ENCODE results near the gene MRPS18A.

MRPS18A gene

DNA sequence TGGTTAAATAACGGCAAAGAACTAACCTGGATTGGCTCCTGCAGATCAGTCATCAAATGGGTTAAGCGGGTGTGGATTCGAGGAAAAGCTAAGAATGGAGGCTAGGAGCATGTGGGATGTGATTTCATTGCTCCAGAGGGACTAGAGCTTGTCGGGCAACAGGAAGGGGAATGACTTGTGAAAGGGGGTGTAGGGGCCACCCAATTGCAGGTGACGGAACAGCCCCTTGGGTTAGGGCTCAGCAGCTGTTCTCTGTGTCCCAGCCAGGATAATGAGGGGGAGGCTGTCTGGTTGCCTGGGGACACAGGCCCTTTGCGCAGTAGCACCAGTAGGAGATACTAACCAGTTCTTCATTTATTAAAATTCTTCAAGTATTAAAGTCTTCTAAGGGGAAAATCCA lies 25.0 kb upstream of the MRPS18A start:
- H3K4me3 ChIP-seq (ENCODE audit: low read depth, low read length), result no peak overlapping the region
- DNase-seq (ENCODE audit: low read depth), result no peak
- TF ChIP-seq, protein P1, sequence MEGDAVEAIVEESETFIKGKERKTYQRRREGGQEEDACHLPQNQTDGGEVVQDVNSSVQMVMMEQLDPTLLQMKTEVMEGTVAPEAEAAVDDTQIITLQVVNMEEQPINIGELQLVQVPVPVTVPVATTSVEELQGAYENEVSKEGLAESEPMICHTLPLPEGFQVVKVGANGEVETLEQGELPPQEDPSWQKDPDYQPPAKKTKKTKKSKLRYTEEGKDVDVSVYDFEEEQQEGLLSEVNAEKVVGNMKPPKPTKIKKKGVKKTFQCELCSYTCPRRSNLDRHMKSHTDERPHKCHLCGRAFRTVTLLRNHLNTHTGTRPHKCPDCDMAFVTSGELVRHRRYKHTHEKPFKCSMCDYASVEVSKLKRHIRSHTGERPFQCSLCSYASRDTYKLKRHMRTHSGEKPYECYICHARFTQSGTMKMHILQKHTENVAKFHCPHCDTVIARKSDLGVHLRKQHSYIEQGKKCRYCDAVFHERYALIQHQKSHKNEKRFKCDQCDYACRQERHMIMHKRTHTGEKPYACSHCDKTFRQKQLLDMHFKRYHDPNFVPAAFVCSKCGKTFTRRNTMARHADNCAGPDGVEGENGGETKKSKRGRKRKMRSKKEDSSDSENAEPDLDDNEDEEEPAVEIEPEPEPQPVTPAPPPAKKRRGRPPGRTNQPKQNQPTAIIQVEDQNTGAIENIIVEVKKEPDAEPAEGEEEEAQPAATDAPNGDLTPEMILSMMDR (IDR thresholded peaks at IDR 0.05; ENCODE audit: control insufficient read depth, extremely low read depth, insufficient read depth), result no peak

DNA sequence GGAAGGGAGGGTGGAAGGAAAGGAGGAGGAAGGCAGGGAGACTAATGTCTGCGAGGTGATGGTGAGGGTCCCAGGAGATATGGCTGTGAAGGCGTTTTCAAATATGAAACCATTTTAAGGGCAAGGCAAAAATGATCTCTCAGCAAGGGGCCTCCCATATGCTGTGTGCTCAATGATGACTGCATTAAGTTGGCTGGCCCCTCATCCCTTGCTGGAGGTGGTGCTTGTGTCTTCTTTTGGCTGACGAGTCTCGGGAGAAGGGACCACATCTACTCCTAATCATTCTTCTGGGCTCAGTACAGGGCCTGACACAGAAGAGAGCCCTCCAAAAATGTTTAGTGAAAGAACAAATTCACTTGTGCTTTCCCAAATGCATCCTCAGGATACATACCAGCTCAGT lies 23.0 kb upstream of the MRPS18A start:
- no peak for DNase-seq (ENCODE audit: low read depth)
- no peak overlapping the region for H3K4me3 ChIP-seq (ENCODE audit: low read depth, low read length)
- TF ChIP-seq, protein P1 (IDR thresholded peaks at IDR 0.05; ENCODE audit: control insufficient read depth, extremely low read depth, insufficient read depth), result no peak

DNA sequence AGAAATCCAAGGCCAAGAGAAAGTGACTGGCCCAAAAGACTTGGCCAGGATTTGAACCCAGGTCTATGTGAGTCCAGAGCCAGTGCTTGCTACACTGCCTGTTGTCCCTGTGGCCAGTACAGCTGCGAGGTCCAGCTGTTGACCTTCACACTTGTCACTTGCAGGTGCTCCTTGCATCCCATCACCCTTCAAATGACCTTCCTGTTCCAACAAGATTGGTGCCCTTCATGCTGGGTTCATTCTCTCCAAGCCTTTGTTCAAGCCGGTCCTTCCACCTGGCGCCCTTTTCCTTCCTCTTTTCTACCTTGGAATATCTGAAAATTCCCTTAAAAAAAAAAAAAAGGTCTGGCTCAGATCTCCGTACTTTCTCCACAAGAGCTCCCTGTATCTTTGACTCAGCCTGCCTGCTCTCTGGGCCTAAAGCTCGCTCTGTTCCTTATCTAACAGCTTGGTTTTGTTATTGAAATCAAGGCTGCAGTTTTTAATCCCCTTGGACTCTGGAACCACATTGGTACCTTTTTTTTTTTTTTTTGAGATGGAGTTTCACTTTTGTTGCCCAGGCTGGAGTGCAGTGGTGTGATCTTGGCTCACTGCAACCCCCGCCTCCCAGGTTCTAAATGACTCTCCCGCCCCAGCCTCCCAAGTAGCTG lies 22.2 kb upstream of the MRPS18A start:
- DNase-seq (ENCODE audit: low read depth), result no peak
- no peak overlapping the region for H3K4me3 ChIP-seq (ENCODE audit: low read depth, low read length)
- TF ChIP-seq, protein P1 (IDR thresholded peaks at IDR 0.05; ENCODE audit: control insufficient read depth, extremely low read depth, insufficient read depth), result no peak

DNA sequence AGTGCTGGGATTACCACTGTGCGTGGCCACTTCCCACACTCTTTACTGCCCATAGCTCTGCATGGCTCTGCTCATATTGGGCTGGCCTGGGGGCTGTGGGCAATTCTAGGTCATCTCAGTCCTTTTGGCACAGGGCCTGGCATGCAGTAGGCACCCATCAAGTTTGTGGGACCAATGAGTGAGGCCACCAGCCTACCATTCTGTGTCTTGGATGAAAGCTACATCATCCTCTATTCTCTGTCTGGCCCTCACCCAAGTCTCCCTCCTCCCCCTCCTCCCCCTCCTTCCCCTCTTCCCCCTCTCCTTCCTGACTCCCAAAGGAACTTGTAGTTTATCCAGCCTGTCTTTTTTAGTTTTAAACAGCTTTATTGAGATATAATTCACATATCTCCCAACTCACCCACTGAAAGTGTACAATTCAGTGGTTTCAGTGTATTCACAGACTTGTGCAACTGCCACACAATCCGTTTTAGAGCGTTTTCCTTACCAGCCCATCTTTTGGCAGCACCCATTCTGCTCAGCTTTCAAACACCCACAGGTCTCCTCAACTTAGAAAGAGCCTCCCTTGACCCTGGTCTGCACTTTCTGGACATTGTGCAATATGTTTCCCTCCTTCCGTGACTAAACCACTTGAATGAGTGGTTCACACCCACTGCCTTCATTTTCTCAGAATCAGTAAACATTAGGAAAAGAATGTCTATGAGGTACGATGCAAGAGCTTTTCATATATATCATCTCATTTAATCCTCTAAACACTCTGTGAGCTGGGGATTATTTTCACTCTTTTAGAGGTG lies 21.5 kb upstream of the MRPS18A start:
- DNase-seq (ENCODE audit: low read depth), result no peak
- TF ChIP-seq, protein P1 (IDR thresholded peaks at IDR 0.05; ENCODE audit: control insufficient read depth, extremely low read depth, insufficient read depth), result no peak
- H3K4me3 ChIP-seq (ENCODE audit: low read depth, low read length), result no peak overlapping the region

DNA sequence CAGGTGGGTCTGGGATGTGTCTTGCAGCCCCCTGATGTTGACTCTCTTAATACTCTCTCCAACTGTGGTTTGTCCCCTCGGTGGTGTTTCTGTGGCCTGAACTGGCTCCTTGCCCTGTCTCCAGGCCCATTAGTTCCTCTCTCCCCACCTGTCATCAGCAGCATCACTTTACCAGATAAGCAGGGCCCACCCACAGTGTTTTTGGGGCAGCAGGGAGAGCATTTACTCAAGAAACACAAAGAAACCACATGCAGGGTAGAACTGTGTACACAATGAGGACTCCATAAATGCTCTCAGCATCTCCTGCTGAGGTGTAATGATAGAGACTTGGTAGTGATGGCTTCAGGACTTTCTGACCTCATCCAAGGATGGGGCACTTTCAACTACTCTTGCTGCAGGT lies 20.2 kb upstream of the MRPS18A start:
- H3K4me3 ChIP-seq (ENCODE audit: low read depth, low read length), result no peak overlapping the region
- DNase-seq (ENCODE audit: low read depth), result no peak

DNA sequence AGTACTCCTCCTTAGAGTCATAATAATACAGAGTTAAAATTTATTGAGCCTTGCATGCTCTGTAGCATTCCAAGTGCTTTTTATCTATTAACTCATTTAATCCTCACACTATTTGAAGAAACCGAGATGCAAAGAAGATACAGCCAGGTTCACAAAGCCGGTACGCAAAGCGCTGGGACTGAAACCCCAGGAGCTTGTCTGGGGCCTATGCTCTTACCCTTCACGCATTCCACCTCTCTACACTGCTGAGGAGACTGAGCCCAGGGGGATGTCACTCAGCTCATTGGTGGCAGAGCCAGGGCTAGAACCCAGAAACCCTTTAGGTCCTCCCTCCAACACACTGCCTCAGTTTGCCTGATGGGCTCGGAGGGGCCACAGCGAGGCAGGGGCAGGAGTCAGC lies 19.7 kb upstream of the MRPS18A start:
- H3K4me3 ChIP-seq (ENCODE audit: low read depth, low read length), result no peak overlapping the region
- no peak for DNase-seq (ENCODE audit: low read depth)
- TF ChIP-seq, protein P1 (IDR thresholded peaks at IDR 0.05; ENCODE audit: control insufficient read depth, extremely low read depth, insufficient read depth), result no peak

More for the DNA sequence above, 20.2 kb upstream of the MRPS18A start:
- TF ChIP-seq, protein P1 (IDR thresholded peaks at IDR 0.05; ENCODE audit: control insufficient read depth, extremely low read depth, insufficient read depth), result no peak
